K562 (cell line): ENCODE measurements around the gene AKT1S1. TPM values are rescaled to one million over a fixed set of nuclear protein-coding genes. Genes with fewer than 3 reads are reported as not detected.

Source experiments
- ATF3 ChIP-seq, 2 experiments: fragments of 450-650 bp in 1 of 2; sonication (generic) in 1 of 2; formaldehyde crosslinking in 1 of 2; IDR thresholded peaks in 1 of 2; conservative IDR thresholded peaks in 1 of 2; 2 replicates each; pipeline versions ENCODE4 v1.6.1 to v1.8.1; 2016 to 2023; ENCODE audit warnings: mild to moderate bottlenecking in 2 of 2, moderate library complexity in 2 of 2, inconsistent platforms in 1 of 2, missing genetic modification reagents in 1 of 2
- CBX2 ChIP-seq: fragments of 200-600 bp; sonication (generic); IDR thresholded peaks from one replicate; pipeline ENCODE4 v1.6.1; 2012; ENCODE audit warnings: mild to moderate bottlenecking, low read length, inconsistent platforms; ENCODE audit not compliant: insufficient read depth, poor library complexity, severe bottlenecking
- CREM ChIP-seq: IDR thresholded peaks from 2 replicates; pipeline ENCODE4 v1.6.1; 2014; ENCODE audit warnings: antibody characterized with exemption, low read depth
- FOXK1 ChIP-seq: sonication (generic); formaldehyde crosslinking; IDR thresholded peaks from 2 replicates; pipeline ENCODE4 v1.8.0; 2022; ENCODE audit warnings: missing genetic modification reagents, mild to moderate bottlenecking, borderline replicate concordance
- HES1 ChIP-seq: fragments of 450-650 bp; IDR thresholded peaks from 2 replicates; pipeline ENCODE4 v1.6.1; 2016; ENCODE audit warnings: low read depth, mild to moderate bottlenecking, moderate library complexity
- HOXB6 ChIP-seq: fragments of 250-450 bp; sonication (Bioruptor Pico); IDR thresholded peaks from 2 replicates; pipeline ENCODE4 v1.5.1; 2022; ENCODE audit warnings: mild to moderate bottlenecking, borderline replicate concordance
- IRF2 ChIP-seq: sonication (generic); formaldehyde crosslinking; IDR thresholded peaks from 2 replicates; pipeline ENCODE4 v1.8.1; 2022; ENCODE audit warnings: mild to moderate bottlenecking, missing genetic modification reagents
- NFE2 ChIP-seq: IDR thresholded peaks from 2 replicates; pipeline ENCODE4 v1.6.1; 2014; ENCODE audit warnings: antibody characterized with exemption, low read depth
- SNRNP70 ChIP-seq: fragments of 200-400 bp; formaldehyde crosslinking; optimal IDR thresholded peaks from 2 replicates; pipeline ENCODE3; 2017; ENCODE audit warnings: low read depth, low read length
- TRIM24 ChIP-seq, 2 experiments: fragments of 450-650 bp; IDR thresholded peaks; 2 replicates each; pipeline ENCODE4 v1.6.1; 2016
- ZEB2 ChIP-seq: fragments of 450-650 bp; IDR thresholded peaks from 2 replicates; pipeline ENCODE4 v1.6.1; 2016
- ZNF133 ChIP-seq: fragments of 250-450 bp; sonication (Bioruptor Pico); IDR thresholded peaks from 2 replicates; pipeline ENCODE4 v1.4.0; 2020; ENCODE audit warnings: mild to moderate bottlenecking
- ZNF253 ChIP-seq: fragments of 250-450 bp; sonication (Bioruptor Pico); conservative IDR thresholded peaks from 2 replicates; pipeline ENCODE4 v1.6.1; 2021; ENCODE audit warnings: mild to moderate bottlenecking
- ZNF408 ChIP-seq: fragments of 250-450 bp; sonication (Bioruptor Pico); IDR thresholded peaks from 2 replicates; pipeline ENCODE4 v1.4.0; 2020; ENCODE audit warnings: low read depth, mild to moderate bottlenecking, moderate library complexity
- ZNF551 ChIP-seq: fragments of 250-450 bp; sonication (Bioruptor Pico); IDR thresholded peaks from 2 replicates; pipeline ENCODE4 v1.5.0; 2021; ENCODE audit warnings: mild to moderate bottlenecking, moderate library complexity
- ZNF586 ChIP-seq: fragments of 450-650 bp; formaldehyde crosslinking; conservative IDR thresholded peaks from 2 replicates; pipeline ENCODE4 v1.4.0; 2020; ENCODE audit warnings: mild to moderate bottlenecking, moderate library complexity
- polyA plus RNA-seq, 8 experiments: library from polyadenylated mRNA; depleted of rRNA in 4 of 8; stranded (reverse) in 5 of 8; unstranded in 3 of 8; fragments of >200 nt; fragmentation: Nextera tagmentation in 2 of 8; fragmentation: Illumina TruSeq in 1 of 8; extraction: Ambion mirVana in 2 of 8; extraction: Trizol in 1 of 8; gene quantifications; 2 replicates each; pipeline versions ENCODE4 v1.2.1 to v1.2.3, GENCODE V29; 2011 to 2014; ENCODE audit warnings: inconsistent platforms in 1 of 8, missing spikeins in 1 of 8
- total RNA-seq, 7 experiments: library from RNA; depleted of rRNA in 6 of 7; stranded (reverse); fragments of >200 nt in 6 of 7; fragmentation: Illumina TruSeq in 2 of 7; extraction: Trizol in 2 of 7; gene quantifications; 2 replicates each; pipeline versions ENCODE4 v1.2.1 to v1.2.3, GENCODE V29; 2011 to 2021; ENCODE audit warnings: low replicate concordance in 1 of 7
- TF ChIP-seq, protein P1 (sequence below): IDR thresholded peaks from 2 replicates; pipeline ENCODE4 v1.6.1; 2011; ENCODE audit warnings: borderline replicate concordance, low read depth, mild to moderate bottlenecking, moderate library complexity, low read length; ENCODE audit not compliant: insufficient read depth, poor library complexity, severe bottlenecking
- TF ChIP-seq, protein P2 (sequence below), 3 experiments: IDR thresholded peaks in 2 of 3; conservative IDR thresholded peaks in 1 of 3; 2 replicates each; pipeline ENCODE4 v1.5.1; 2011 to 2012; ENCODE audit warnings: low read length in 3 of 3, mild to moderate bottlenecking in 3 of 3, control low read depth in 2 of 3, improper control_type of control experiment in 1 of 3, inconsistent platforms in 1 of 3, low read depth in 1 of 3, mixed read lengths in 1 of 3, moderate library complexity in 1 of 3; ENCODE audit not compliant: insufficient read depth in 2 of 3
- TF ChIP-seq, protein P3 (sequence below), 2 experiments: fragments of 450-650 bp in 1 of 2; sonication (generic) in 1 of 2; formaldehyde crosslinking; conservative IDR thresholded peaks; 2 replicates each; pipeline versions ENCODE4 v1.4.0 to v1.8.1; 2020 to 2022; ENCODE audit warnings: mild to moderate bottlenecking in 1 of 2, missing genetic modification reagents in 1 of 2

Gene AKT1S1
- total and polyA plus RNA-seq, 9 of the 15 experiments (the other 6 are each of a cell fraction or from before 2014, with no cell fraction given) = 1.2 to 50.3 (median 17.1) TPM

GRCh38 chr19:49866933-49867782 lies 10.0 kb downstream of the AKT1S1 start, which contains the start of gene PNKP (continued):
- TF ChIP-seq, protein P1, sequence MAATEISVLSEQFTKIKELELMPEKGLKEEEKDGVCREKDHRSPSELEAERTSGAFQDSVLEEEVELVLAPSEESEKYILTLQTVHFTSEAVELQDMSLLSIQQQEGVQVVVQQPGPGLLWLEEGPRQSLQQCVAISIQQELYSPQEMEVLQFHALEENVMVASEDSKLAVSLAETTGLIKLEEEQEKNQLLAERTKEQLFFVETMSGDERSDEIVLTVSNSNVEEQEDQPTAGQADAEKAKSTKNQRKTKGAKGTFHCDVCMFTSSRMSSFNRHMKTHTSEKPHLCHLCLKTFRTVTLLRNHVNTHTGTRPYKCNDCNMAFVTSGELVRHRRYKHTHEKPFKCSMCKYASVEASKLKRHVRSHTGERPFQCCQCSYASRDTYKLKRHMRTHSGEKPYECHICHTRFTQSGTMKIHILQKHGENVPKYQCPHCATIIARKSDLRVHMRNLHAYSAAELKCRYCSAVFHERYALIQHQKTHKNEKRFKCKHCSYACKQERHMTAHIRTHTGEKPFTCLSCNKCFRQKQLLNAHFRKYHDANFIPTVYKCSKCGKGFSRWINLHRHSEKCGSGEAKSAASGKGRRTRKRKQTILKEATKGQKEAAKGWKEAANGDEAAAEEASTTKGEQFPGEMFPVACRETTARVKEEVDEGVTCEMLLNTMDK = no peak
- TF ChIP-seq, protein P2, sequence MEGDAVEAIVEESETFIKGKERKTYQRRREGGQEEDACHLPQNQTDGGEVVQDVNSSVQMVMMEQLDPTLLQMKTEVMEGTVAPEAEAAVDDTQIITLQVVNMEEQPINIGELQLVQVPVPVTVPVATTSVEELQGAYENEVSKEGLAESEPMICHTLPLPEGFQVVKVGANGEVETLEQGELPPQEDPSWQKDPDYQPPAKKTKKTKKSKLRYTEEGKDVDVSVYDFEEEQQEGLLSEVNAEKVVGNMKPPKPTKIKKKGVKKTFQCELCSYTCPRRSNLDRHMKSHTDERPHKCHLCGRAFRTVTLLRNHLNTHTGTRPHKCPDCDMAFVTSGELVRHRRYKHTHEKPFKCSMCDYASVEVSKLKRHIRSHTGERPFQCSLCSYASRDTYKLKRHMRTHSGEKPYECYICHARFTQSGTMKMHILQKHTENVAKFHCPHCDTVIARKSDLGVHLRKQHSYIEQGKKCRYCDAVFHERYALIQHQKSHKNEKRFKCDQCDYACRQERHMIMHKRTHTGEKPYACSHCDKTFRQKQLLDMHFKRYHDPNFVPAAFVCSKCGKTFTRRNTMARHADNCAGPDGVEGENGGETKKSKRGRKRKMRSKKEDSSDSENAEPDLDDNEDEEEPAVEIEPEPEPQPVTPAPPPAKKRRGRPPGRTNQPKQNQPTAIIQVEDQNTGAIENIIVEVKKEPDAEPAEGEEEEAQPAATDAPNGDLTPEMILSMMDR (IDR thresholded peaks at IDR 0.05 in 2 of 3, conservative IDR thresholded peaks at IDR 0.05 in 1 of 3; ENCODE audit: insufficient read depth in 2 of 3, low read depth in 1 of 3, low read length in 3 of 3) = no peak
- TF ChIP-seq ATF3 (IDR thresholded peaks at IDR 0.05) (peak; percentile 64), ATF3 (CRISPR knock-in tag; conservative IDR thresholded peaks at IDR 0.05) (peak; percentile 73; the same call in 1 of the 2 replicates), CBX2 (no peak), TRIM24 (IDR thresholded peaks at IDR 0.05) (peak in 1 of 2 experiments; percentile 87; a peak in 2 of 4 replicates), ZNF551 (no peak), ZNF408 (CRISPR knock-in tag) (no peak), NFE2 (no peak), HOXB6 (CRISPR knock-in tag) (no peak), ZNF586 (no peak), FOXK1 (CRISPR knock-in tag) (no peak), ZNF133 (CRISPR knock-in tag) (no peak), ZNF253 (CRISPR knock-in tag) (no peak), CREM (peak; percentile 93), HES1 (no peak), ZEB2 (peak; percentile 91; the same call in 1 of the 2 replicates), IRF2 (CRISPR knock-in tag) (no peak), SNRNP70 (no peak)
- TF ChIP-seq, protein P3, sequence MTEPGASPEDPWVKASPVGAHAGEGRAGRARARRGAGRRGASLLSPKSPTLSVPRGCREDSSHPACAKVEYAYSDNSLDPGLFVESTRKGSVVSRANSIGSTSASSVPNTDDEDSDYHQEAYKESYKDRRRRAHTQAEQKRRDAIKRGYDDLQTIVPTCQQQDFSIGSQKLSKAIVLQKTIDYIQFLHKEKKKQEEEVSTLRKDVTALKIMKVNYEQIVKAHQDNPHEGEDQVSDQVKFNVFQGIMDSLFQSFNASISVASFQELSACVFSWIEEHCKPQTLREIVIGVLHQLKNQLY (CRISPR knock-in tag; conservative IDR thresholded peaks at IDR 0.05) = no peak
